K562 (cell line): ENCODE measurements around the gene EN2. TPM values are rescaled to one million over a fixed set of nuclear protein-coding genes. Genes with fewer than 3 reads are reported as not detected.

ENCODE experiments used
- ATAC-seq: fragments of 200-7000 bp; cut with Tn5 transposase; 3 replicates; pipeline ENCODE4 v1.9.1; 2020; ENCODE audit warnings: moderate library complexity
- BruUV-seq: library from RNA; stranded (reverse); fragments of 400-500 nt; replicated peaks from 2 replicates; lab custom pipeline; 2021; lab: Mats Ljungman, UMichigan
- CTCF ChIA-PET: fragments of 300-600 bp; formaldehyde crosslinking; extraction: SDS; loops from one replicate; lab custom pipeline; 2021; ENCODE audit warnings: low intra/inter-chr PET ratio; lab: Yijun Ruan, JAX
- POLR2A ChIA-PET: fragments of 300-600, 350-650 bp; sonication (Branson Sonifier 250); formaldehyde crosslinking; extraction: SDS; loops from one replicate; lab custom pipeline; 2021; ENCODE audit warnings: antibody characterized with exemption, inconsistent platforms; lab: Yijun Ruan, JAX
- DNase-seq, 4 experiments: peaks; one replicate each; pipeline versions ENCODE4 v3.0.0 to v3.0.0-alpha.2; 2011 to 2018; ENCODE audit warnings: low spot score in 3 of 4, mixed read lengths in 3 of 4; ENCODE audit errors: extremely low read depth in 1 of 4
- FAIRE-seq: peaks from 2 replicates; lab custom pipeline; 2011; peaks lifted over from hg19 to GRCh38; lab: Jason Lieb, UNC
- H2AFZ ChIP-seq: 2 replicates; pipeline ENCODE4 v1.6.0; 2011; ENCODE audit warnings: low read depth, low read length, control low read depth, inconsistent platforms
- H3K27ac ChIP-seq: fragments of 200-600 bp; 3 replicates; pipeline ENCODE4 v1.8.0; 2011; ENCODE audit warnings: low read depth, mild to moderate bottlenecking, control low read depth, inconsistent platforms, low read length, moderate library complexity, mixed read lengths; ENCODE audit errors: extremely low read depth
- H3K27me3 ChIP-seq, 2 experiments: fragments of 300-600 bp in 1 of 2; 2 replicates in 1 of 2; 3 replicates in 1 of 2; pipeline versions ENCODE4 v1.6.0 to v1.8.0; 2011; ENCODE audit warnings: inconsistent platforms in 2 of 2, low read length in 2 of 2, mild to moderate bottlenecking in 1 of 2, mixed read lengths in 1 of 2, moderate library complexity in 1 of 2; ENCODE audit not compliant: control insufficient read depth in 2 of 2, insufficient read depth in 2 of 2
- H3K36me3 ChIP-seq: fragments of 300-600 bp; 3 replicates; pipeline ENCODE4 v1.8.0; 2011; ENCODE audit warnings: mild to moderate bottlenecking, low read length, inconsistent platforms; ENCODE audit not compliant: control insufficient read depth, insufficient read depth
- H3K4me1 ChIP-seq, 2 experiments: fragments of 200-600 bp in 1 of 2; replicated peaks in 1 of 2; 2 replicates in 1 of 2; 3 replicates in 1 of 2; pipeline versions ENCODE4 v1.5.1 to v1.8.0; 2011; ENCODE audit warnings: inconsistent platforms in 2 of 2, low read length in 2 of 2, mild to moderate bottlenecking in 1 of 2, mixed read lengths in 1 of 2, moderate library complexity in 1 of 2; ENCODE audit not compliant: control insufficient read depth in 2 of 2, insufficient read depth in 2 of 2
- H3K4me2 ChIP-seq: 2 replicates; pipeline ENCODE4 v1.6.1; 2011; ENCODE audit warnings: low read length, control low read depth, inconsistent platforms, mixed read lengths; ENCODE audit not compliant: insufficient read depth
- H3K4me3 ChIP-seq: fragments of 200-600 bp; sonication (generic), shearing (Covaris generic); 2 replicates; pipeline ENCODE4 v1.5.1; 2016; ENCODE audit warnings: control low read depth, inconsistent platforms
- H3K79me2 ChIP-seq: fragments of 200-600 bp; 3 replicates; pipeline ENCODE4 v1.8.0; 2011; ENCODE audit warnings: low read length, inconsistent platforms; ENCODE audit not compliant: control insufficient read depth, insufficient read depth
- H3K9ac ChIP-seq, 2 experiments: 2 replicates each; pipeline versions ENCODE4 v1.6.0 to v1.6.1; 2011; ENCODE audit warnings: low read depth in 2 of 2, low read length in 2 of 2, control low read depth in 1 of 2, inconsistent platforms in 1 of 2, mild to moderate bottlenecking in 1 of 2, mixed read lengths in 1 of 2; ENCODE audit not compliant: insufficient read depth in 1 of 2
- H3K9me1 ChIP-seq: one replicate; pipeline ENCODE4 v1.6.0; 2011; ENCODE audit warnings: inconsistent platforms, mild to moderate bottlenecking, low read length, moderate library complexity; ENCODE audit not compliant: control insufficient read depth, insufficient read depth
- H3K9me3 ChIP-seq: replicated peaks from 2 replicates; pipeline ENCODE4 v1.5.1; 2011; ENCODE audit warnings: low read depth, low read length, inconsistent platforms; ENCODE audit not compliant: control insufficient read depth, insufficient read depth
- H4K20me1 ChIP-seq: replicated peaks from 2 replicates; pipeline ENCODE4 v1.6.1; 2011; ENCODE audit warnings: low read length, inconsistent platforms, mixed read lengths; ENCODE audit not compliant: control insufficient read depth, insufficient read depth
- FOXJ3 ChIP-seq: sonication (generic); formaldehyde crosslinking; IDR thresholded peaks from 2 replicates; pipeline ENCODE4 v1.4.0; 2020; ENCODE audit warnings: mild to moderate bottlenecking, missing genetic modification reagents
- MYNN ChIP-seq, 2 experiments: sonication (generic); formaldehyde crosslinking in 1 of 2; IDR thresholded peaks; 2 replicates each; pipeline versions ENCODE4 v1.5.0 to v1.6.1; 2016 to 2020; ENCODE audit warnings: antibody characterized with exemption in 1 of 2, missing genetic modification reagents in 1 of 2
- PYGO2 ChIP-seq: fragments of 450-650 bp; IDR thresholded peaks from 2 replicates; pipeline ENCODE4 v1.6.1; 2016; ENCODE audit warnings: mild to moderate bottlenecking, missing genetic modification characterization, moderate library complexity, missing compliant biosample characterization
- RBBP5 ChIP-seq: fragments of 200-600 bp; sonication (generic); IDR thresholded peaks from 2 replicates; pipeline ENCODE4 v1.6.1; 2012; ENCODE audit warnings: borderline replicate concordance, mild to moderate bottlenecking, low read length, control low read depth, inconsistent platforms; ENCODE audit not compliant: insufficient read depth, poor library complexity, severe bottlenecking
- SNIP1 ChIP-seq: fragments of 450-650 bp; IDR thresholded peaks from 2 replicates; pipeline ENCODE4 v1.7.1; 2017; ENCODE audit warnings: low read depth, mild to moderate bottlenecking
- SOX6 ChIP-seq: fragments of 450-650 bp; IDR thresholded peaks from 2 replicates; pipeline ENCODE4 v1.6.1; 2014; ENCODE audit warnings: mild to moderate bottlenecking
- ZBTB12 ChIP-seq: fragments of 250-450 bp; sonication (Bioruptor Pico); IDR thresholded peaks from 2 replicates; pipeline ENCODE4 v1.4.0; 2020
- ZFP36 ChIP-seq: fragments of 150-350 bp; IDR thresholded peaks from 2 replicates; pipeline ENCODE4 v1.6.1; 2018; ENCODE audit warnings: low read length, low read depth; ENCODE audit not compliant: partially characterized antibody
- ZZZ3 ChIP-seq: fragments of 450-650 bp; IDR thresholded peaks from 2 replicates; pipeline ENCODE4 v1.6.1; 2016; ENCODE audit warnings: antibody characterized with exemption, mild to moderate bottlenecking, moderate library complexity
- WGBS: fragments of 100-300 bp; shearing (Covaris generic); methylation state at CpG from one replicate; pipeline ENCODE4 v1.1.6; 2016; ENCODE audit warnings: low coverage, mixed read lengths; ENCODE audit not compliant: insufficient coverage; ENCODE audit errors: missing lambda C conversion rate; 5-methylcytosine and 5-hydroxymethylcytosine counted together
- in situ Hi-C: fragments of 300-500 bp; cut with MboI; formaldehyde crosslinking; loops from 4 replicates; pipeline ENCODE4 v1.15.0; 2018; ENCODE audit warnings: inconsistent platforms, mixed read lengths
- intact Hi-C: fragments of 100-400 bp; cut with micrococcal nuclease; formaldehyde crosslinking; loops from 2 replicates; pipeline ENCODE4 v1.14.2; 2022
- polyA plus RNA-seq, 8 experiments: library from polyadenylated mRNA; depleted of rRNA in 4 of 8; stranded (reverse) in 5 of 8; unstranded in 3 of 8; fragments of >200 nt; fragmentation: Nextera tagmentation in 2 of 8; fragmentation: Illumina TruSeq in 1 of 8; extraction: Ambion mirVana in 2 of 8; extraction: Trizol in 1 of 8; gene quantifications; 2 replicates each; pipeline versions ENCODE4 v1.2.1 to v1.2.3, GENCODE V29; 2011 to 2014; ENCODE audit warnings: inconsistent platforms in 1 of 8, missing spikeins in 1 of 8
- total RNA-seq, 7 experiments: library from RNA; depleted of rRNA in 6 of 7; stranded (reverse); fragments of >200 nt in 6 of 7; fragmentation: Illumina TruSeq in 2 of 7; extraction: Trizol in 2 of 7; gene quantifications; 2 replicates each; pipeline versions ENCODE4 v1.2.1 to v1.2.3, GENCODE V29; 2011 to 2021; ENCODE audit warnings: low replicate concordance in 1 of 7
- TF ChIP-seq, protein P1 (sequence below): sonication (generic); formaldehyde crosslinking; IDR thresholded peaks from 2 replicates; pipeline ENCODE4 v1.8.0; 2023; ENCODE audit warnings: missing genetic modification reagents, mild to moderate bottlenecking, borderline replicate concordance

EN2 gene
- total and polyA plus RNA-seq, 9 of the 15 experiments (the other 6 are each of a cell fraction or from before 2014, with no cell fraction given), result 0.04 TPM; not detected in 7

DNA sequence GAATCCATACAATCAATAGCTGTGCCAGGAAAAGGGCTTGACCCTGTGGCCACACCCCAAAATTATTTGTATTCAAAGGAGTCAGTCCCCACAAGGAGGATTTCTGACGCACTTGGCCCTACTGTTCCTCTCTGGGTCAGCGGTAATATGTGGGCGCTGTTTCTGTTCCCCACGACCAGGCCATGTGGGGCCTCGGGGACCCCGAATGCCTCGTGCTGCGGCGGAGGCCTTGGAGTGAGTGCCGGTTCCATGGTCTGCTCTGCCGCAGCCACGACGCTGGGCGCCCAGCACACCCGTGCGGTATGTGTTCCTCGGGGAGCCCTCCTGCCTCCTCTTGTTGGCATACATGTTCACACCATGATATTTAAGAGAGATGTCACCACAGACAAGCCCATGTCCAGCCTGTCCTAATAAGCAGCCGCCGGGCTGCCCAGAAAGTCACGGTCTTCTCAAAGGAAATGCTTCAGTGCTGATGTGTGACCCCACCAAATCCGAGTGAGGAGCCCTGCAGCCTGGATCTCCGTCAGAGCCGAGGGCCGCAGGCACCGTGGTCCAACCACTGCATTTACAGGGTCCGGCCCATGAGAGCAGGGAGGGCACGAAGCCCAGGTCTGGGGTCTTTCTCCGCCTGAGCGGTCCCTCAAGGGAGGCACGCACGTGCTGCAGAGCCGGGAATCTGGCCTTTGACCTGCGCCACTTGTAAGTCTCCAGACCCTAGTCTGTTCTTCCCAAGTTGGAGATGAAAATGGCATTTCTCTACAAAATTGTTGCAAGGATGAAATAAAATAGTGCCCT, 36.0 kb downstream of the EN2 start:
- FAIRE-seq (no peak), ATAC-seq (no peak), DNase-seq (no peak)
- BruUV-seq, result no TSS peak
- no peak overlapping the region for H3K4me2 ChIP-seq
- no peak overlapping the region for H3K9ac ChIP-seq
- no peaks in the 10 kb centered on the region for H3K9me1 ChIP-seq
- peaks cover 14% of the 10 kb centered on the region; the same call in 1 of the 2 replicates for H4K20me1 ChIP-seq
- no peaks in the 10 kb centered on the region for H3K79me2 ChIP-seq
- H3K4me1 ChIP-seq, result peaks cover 0 to 16% of the 10 kb centered on the region in 2 experiments; a peak in 1 of 5 replicates
- ChIA-PET CTCF (no interaction called here), POLR2A (interaction anchor here (0.6 to 1.2 kb wide), 2 partner anchors 17 to 545 kb away, joined by 3 to 4 read pairs; no protein-coding TSS in a partner anchor)
- no peaks in the 10 kb centered on the region for H3K9me3 ChIP-seq
- in situ Hi-C loops, result no loop called here
- no peak overlapping the region for H3K27ac ChIP-seq
- H3K36me3 ChIP-seq, result no peaks in the 10 kb centered on the region
- no peak for TF ChIP-seq MYNN (IDR thresholded peaks at IDR 0.05)
- TF ChIP-seq MYNN (CRISPR knock-in tag; IDR thresholded peaks at IDR 0.05), result no peak
- TF ChIP-seq SOX6, result no peak
- TF ChIP-seq FOXJ3 (CRISPR knock-in tag), result no peak
- TF ChIP-seq ZZZ3, result no peak
- TF ChIP-seq, protein P1, sequence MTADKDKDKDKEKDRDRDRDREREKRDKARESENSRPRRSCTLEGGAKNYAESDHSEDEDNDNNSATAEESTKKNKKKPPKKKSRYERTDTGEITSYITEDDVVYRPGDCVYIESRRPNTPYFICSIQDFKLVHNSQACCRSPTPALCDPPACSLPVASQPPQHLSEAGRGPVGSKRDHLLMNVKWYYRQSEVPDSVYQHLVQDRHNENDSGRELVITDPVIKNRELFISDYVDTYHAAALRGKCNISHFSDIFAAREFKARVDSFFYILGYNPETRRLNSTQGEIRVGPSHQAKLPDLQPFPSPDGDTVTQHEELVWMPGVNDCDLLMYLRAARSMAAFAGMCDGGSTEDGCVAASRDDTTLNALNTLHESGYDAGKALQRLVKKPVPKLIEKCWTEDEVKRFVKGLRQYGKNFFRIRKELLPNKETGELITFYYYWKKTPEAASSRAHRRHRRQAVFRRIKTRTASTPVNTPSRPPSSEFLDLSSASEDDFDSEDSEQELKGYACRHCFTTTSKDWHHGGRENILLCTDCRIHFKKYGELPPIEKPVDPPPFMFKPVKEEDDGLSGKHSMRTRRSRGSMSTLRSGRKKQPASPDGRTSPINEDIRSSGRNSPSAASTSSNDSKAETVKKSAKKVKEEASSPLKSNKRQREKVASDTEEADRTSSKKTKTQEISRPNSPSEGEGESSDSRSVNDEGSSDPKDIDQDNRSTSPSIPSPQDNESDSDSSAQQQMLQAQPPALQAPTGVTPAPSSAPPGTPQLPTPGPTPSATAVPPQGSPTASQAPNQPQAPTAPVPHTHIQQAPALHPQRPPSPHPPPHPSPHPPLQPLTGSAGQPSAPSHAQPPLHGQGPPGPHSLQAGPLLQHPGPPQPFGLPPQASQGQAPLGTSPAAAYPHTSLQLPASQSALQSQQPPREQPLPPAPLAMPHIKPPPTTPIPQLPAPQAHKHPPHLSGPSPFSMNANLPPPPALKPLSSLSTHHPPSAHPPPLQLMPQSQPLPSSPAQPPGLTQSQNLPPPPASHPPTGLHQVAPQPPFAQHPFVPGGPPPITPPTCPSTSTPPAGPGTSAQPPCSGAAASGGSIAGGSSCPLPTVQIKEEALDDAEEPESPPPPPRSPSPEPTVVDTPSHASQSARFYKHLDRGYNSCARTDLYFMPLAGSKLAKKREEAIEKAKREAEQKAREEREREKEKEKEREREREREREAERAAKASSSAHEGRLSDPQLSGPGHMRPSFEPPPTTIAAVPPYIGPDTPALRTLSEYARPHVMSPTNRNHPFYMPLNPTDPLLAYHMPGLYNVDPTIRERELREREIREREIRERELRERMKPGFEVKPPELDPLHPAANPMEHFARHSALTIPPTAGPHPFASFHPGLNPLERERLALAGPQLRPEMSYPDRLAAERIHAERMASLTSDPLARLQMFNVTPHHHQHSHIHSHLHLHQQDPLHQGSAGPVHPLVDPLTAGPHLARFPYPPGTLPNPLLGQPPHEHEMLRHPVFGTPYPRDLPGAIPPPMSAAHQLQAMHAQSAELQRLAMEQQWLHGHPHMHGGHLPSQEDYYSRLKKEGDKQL (CRISPR knock-in tag), result no peak
- no peak for TF ChIP-seq PYGO2 (tag)
- no peak for TF ChIP-seq ZBTB12
- TF ChIP-seq SNIP1, result no peak
- TF ChIP-seq RBBP5, result no peak
- TF ChIP-seq ZFP36, result no peak
- intact Hi-C loops, result no loop called here
- WGBS, result 3% methylated on average over 33 of the region's 33 CpGs
- peaks cover 90 to 91% of the 10 kb centered on the region in 2 experiments for H3K27me3 ChIP-seq
- no peak overlapping the region for H2AFZ ChIP-seq
- no peak overlapping the region for H3K4me3 ChIP-seq
